Activated CD4-positive, alpha-beta T cell treated with anti-CD3 and anti-CD28 coated beads for 24 hours (primary cell): ENCODE measurements around the gene OR2M4.
"Not testable (repeated sequence)": the region's sequence is repeated elsewhere in the genome, so short reads cannot be mapped to it uniquely, and the experiment has no call there.

Source experiments
- DNase-seq, 2 donors: peaks; one replicate each; pipeline ENCODE4 v3.0.0-alpha.2; 2020; ENCODE audit warnings: low read depth in 2 of 2

The OR2M4 gene

GRCh38 chr1:248231117-248231516 is at the start of gene OR2M4:
OR2M4 (plus strand) TSS chr1:248231417; CDS start chr1:248238929, 7,512 bp downstream.
- DNase-seq = no peak

- DNase-seq = no peak
Observed at GRCh38 chr1:248183996-248184395, 47.2 kb upstream of the OR2M4 start.

GRCh38 chr1:248187363-248187762 is 43.9 kb upstream of the OR2M4 start:
- no peak for DNase-seq

- no peak for DNase-seq
Observed at GRCh38 chr1:248189026-248189425, 42.2 kb upstream of the OR2M4 start.

GRCh38 chr1:248194117-248194516 is 37.1 kb upstream of the OR2M4 start:
- DNase-seq = no peak

GRCh38 chr1:248196965-248197364 is 34.3 kb upstream of the OR2M4 start, which contains the start of gene OR2M3:
OR2M3 (plus strand) TSS chr1:248197265; CDS start chr1:248203068, 5,803 bp downstream.
- no peak for DNase-seq

GRCh38 chr1:248215880-248216279 is 15.3 kb upstream of the OR2M4 start:
- DNase-seq = no peak

- no peak for DNase-seq
Observed at GRCh38 chr1:248225537-248225936, 5.7 kb upstream of the OR2M4 start.

GRCh38 chr1:248229360-248229908 is 1.8 kb upstream of the OR2M4 start:
- DNase-seq = no peak

GRCh38 chr1:248239478-248239877 is 8.3 kb downstream of the OR2M4 start:
- no peak for DNase-seq

GRCh38 chr1:248243204-248243603 is 12.0 kb downstream of the OR2M4 start:
- DNase-seq = no peak

GRCh38 chr1:248259309-248259708 is 28.1 kb downstream of the OR2M4 start:
- DNase-seq = not testable (repeated sequence)

- no peak for DNase-seq
Observed at GRCh38 chr1:248268178-248268577, 37.0 kb downstream of the OR2M4 start.

GRCh38 chr1:248273225-248273624 is 42.0 kb downstream of the OR2M4 start:
- DNase-seq = not testable (repeated sequence)

- DNase-seq = no peak
Observed at GRCh38 chr1:248277876-248278275, 46.7 kb downstream of the OR2M4 start, which contains the start of gene OR2T33. OR2T33 (minus strand) TSS chr1:248277976; CDS start chr1:248273814, 4,162 bp downstream.

GRCh38 chr1:248288391-248288790 is 57.2 kb downstream of the OR2M4 start:
- no peak for DNase-seq
